CD1c-positive myeloid dendritic cell (primary cell): ENCODE results near the gene TBC1D3B.
"Not testable (repeated sequence)": the region's sequence is repeated elsewhere in the genome, so short reads cannot be mapped to it uniquely, and the experiment has no call there.

Experiments
- DNase-seq: peaks from one replicate; pipeline ENCODE4 v3.0.0-alpha.2; 2016; ENCODE audit errors: extremely low spot score

The TBC1D3B gene

GRCh38 chr17:36129616-36130015, 46.8 kb downstream of the TBC1D3B start:
- no peak for DNase-seq

- DNase-seq: no peak
Measured at GRCh38 chr17:36128411-36128978, 47.9 kb downstream of the TBC1D3B start.

DNA sequence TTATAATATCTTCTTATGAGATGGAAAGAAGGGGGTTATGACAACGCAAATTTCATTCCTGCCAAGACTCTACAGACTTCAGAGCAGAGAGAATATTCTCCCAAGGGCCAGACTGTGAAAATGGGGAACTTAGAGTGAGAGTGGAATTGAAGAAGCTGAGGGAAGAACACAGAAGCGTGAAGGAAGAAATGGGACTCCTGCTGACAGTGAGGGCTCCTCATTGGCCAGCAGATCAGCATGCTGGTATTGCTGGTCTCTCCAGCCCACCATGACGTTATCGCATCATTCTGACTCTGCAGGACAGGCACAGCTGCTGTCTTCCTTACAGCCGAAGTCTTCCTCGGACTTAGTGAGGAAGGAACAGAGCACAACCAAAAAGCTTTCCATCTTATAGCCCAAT, 48.5 kb downstream of the TBC1D3B start:
- DNase-seq: peak; percentile 11

DNA sequence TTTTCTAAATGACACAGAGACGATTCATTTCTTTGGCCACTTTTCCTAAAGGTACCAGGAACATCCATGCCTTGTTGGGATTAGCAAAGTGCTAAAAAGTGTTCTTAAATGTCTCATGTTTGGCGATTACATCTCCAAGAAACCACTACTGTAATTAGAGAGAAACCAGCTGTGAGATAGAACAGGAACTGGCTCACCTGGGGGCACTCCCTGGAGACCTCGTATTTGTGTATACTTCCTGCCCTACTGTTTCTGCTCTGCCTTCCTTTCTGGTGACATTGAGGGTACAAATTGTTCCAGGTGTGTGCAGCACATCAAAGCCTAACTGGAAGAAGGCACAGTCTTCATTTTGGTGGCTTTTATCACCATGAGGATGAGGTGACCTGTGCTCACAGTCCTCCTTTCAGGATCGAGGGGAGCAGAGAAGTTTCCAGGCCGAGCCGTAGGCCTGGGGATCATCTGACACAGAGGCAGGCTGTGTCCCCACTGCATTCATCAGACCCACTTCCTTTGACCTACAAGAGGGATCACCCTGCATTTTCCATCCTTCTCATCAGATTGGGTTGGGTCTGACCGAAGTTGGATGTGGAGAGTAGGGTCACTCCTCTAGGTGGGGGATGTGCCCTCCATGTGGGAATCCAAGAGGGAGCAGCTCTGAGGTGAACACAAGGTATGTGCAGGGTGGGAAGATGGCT, 49.1 kb downstream of the TBC1D3B start:
- DNase-seq: no peak

GRCh38 chr17:36124879-36125824, 51.3 kb downstream of the TBC1D3B start:
- no peak for DNase-seq

GRCh38 chr17:36123431-36123830, 53.0 kb downstream of the TBC1D3B start:
- no peak for DNase-seq

GRCh38 chr17:36121099-36121498, 55.3 kb downstream of the TBC1D3B start:
- not testable (repeated sequence) for DNase-seq

- no peak for DNase-seq
Measured at GRCh38 chr17:36120221-36120620, 56.2 kb downstream of the TBC1D3B start.

- DNase-seq: no peak
Measured at GRCh38 chr17:36118477-36119353, 57.7 kb downstream of the TBC1D3B start.

GRCh38 chr17:36117505-36118382, 58.7 kb downstream of the TBC1D3B start:
- peak; percentile 56 for DNase-seq
